Activated CD4-positive, alpha-beta memory T cell treated with anti-CD3 and anti-CD28 coated beads, Interleukin-2, amount 10 ng/mL, durations not matched to agents 7 days and 5 days (primary cell): ENCODE measurements around the gene ANO2. TPM values are rescaled to one million over a fixed set of nuclear protein-coding genes. Genes with fewer than 3 reads are reported as not detected.

Source experiments
- CTCF ChIA-PET: fragments of 350-600 bp; sonication (Branson Sonifier 250); formaldehyde crosslinking; loops from one replicate; lab custom pipeline; 2021; ENCODE audit warnings: antibody characterized with exemption, inconsistent platforms; lab: Charles Lee
- POLR2A ChIA-PET: fragments of 350-600 bp; sonication (Branson Sonifier 250); formaldehyde crosslinking; loops from one replicate; lab custom pipeline; 2021; ENCODE audit warnings: antibody characterized with exemption; lab: Charles Lee
- DNase-seq: peaks from one replicate; pipeline ENCODE4 v3.0.0-alpha.2; 2020
- H3K27ac Mint-ChIP-seq: one replicate; pipeline ENCODE4 v1.8.0; 2021; ENCODE audit warnings: mild to moderate bottlenecking, mixed read lengths
- H3K27me3 Mint-ChIP-seq: one replicate; pipeline ENCODE4 v1.8.0; 2021; ENCODE audit warnings: mixed read lengths
- H3K36me3 Mint-ChIP-seq: one replicate; pipeline ENCODE4 v1.8.0; 2021; ENCODE audit warnings: low read depth, mixed read lengths
- H3K4me1 Mint-ChIP-seq: one replicate; pipeline ENCODE4 v1.8.0; 2021; ENCODE audit warnings: mixed read lengths
- H3K4me3 Mint-ChIP-seq: one replicate; pipeline ENCODE4 v1.8.0; 2021; ENCODE audit warnings: mild to moderate bottlenecking, mixed read lengths
- H3K9me3 Mint-ChIP-seq: one replicate; pipeline ENCODE4 v1.8.0; 2021; ENCODE audit warnings: mixed read lengths
- total RNA-seq, 2 experiments: library from RNA; stranded (reverse); gene quantifications; one replicate each; pipeline ENCODE4 v1.2.3, GENCODE V29; 2021

ANO2 gene
- total RNA-seq, 2 experiments from 2014 or later, result not detected

- Mint-ChIP-seq H3K4me1 (no peaks in the 10 kb centered on the region), H3K36me3 (no peaks in the 10 kb centered on the region), H3K27me3 (no peaks in the 10 kb centered on the region), H3K9me3 (no peaks in the 10 kb centered on the region), H3K27ac (no peak overlapping the region), H3K4me3 (no peak overlapping the region)
- ChIA-PET POLR2A (no interaction called here), CTCF (no interaction called here)
- DNase-seq, result no peak
These were observed 320.4 kb downstream of the ANO2 start for GRCh38 chr12:5624486-5625272.

DNA sequence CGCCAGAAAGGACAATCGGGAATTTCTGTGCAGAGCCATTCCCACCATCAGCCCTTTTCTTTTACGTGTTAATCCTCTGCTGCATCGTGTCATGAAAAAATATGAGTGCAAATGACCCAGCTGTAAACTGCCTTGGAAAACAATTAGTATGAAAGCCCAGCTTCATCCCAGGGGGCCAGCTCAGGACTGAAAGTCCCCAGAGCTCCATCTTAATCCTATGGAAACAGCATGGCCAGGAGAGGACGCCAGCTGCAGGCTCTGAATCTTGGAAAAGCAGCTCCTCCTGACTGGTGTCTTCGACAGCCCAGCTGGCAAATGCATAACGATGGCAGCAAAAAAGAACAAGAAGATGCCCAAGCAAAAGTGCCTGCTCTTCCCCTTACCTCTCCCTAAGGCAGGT is 321.6 kb downstream of the ANO2 start:
- no peaks in the 10 kb centered on the region for H3K27me3 Mint-ChIP-seq
- H3K4me3 Mint-ChIP-seq, result no peak overlapping the region
- ChIA-PET POLR2A (no interaction called here), CTCF (no interaction called here)
- no peaks in the 10 kb centered on the region for H3K4me1 Mint-ChIP-seq
- H3K9me3 Mint-ChIP-seq, result no peaks in the 10 kb centered on the region
- H3K36me3 Mint-ChIP-seq, result no peaks in the 10 kb centered on the region
- DNase-seq, result no peak
- no peak overlapping the region for H3K27ac Mint-ChIP-seq

DNA sequence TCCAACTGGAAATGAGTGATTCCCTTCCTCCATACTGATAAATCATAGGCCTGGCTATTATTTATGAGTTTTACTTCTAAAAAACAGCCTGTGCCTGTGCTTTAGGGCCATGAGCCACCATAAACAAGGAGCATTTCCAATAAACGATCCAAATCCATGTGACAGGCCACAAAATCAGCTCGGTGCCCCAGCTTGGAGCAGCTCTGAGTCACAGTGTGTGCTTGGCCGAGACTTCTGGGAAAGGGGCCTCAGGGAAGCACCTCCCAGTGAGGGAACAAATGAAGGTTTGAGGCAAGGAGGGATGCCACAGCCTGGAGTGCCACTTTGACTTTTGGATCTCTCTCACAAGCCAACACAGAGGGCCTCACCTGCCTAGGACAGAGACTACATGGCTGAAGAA is 322.8 kb downstream of the ANO2 start:
- H3K27ac Mint-ChIP-seq, result no peak overlapping the region
- CTCF ChIA-PET, result no interaction called here
- no peak for DNase-seq

GRCh38 chr12:5621329-5621728 is 323.7 kb downstream of the ANO2 start:
- CTCF ChIA-PET, result no interaction called here
- no peaks in the 10 kb centered on the region for H3K4me1 Mint-ChIP-seq

More for the DNA sequence above, 322.8 kb downstream of the ANO2 start:
- Mint-ChIP-seq H3K4me3 (no peak overlapping the region), H3K27me3 (no peaks in the 10 kb centered on the region), H3K9me3 (no peaks in the 10 kb centered on the region), H3K36me3 (no peaks in the 10 kb centered on the region), H3K4me1 (no peaks in the 10 kb centered on the region)
- POLR2A ChIA-PET, result no interaction called here

DNA sequence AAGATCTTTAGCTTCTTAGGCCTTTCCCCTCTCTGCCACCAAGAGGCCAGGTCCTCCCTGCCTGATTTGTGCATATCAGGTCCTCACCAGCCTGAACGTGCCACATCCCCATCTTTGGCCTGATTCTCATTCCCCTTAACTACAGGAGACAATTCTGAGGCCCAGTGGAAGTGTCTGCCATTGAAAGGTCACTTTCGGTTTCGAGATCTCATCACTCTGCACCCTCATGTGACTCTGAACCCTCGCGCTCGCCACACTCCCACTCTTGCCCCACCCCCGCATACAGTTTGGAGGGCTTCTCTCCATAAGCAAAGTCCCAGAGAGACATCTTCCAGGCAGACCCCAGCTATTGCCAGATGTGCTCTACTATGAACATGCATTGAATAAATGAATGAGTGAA is 324.2 kb downstream of the ANO2 start:
- DNase-seq, result no peak
- no peaks in the 10 kb centered on the region for H3K36me3 Mint-ChIP-seq

More at GRCh38 chr12:5621329-5621728, 323.7 kb downstream of the ANO2 start:
- POLR2A ChIA-PET, result no interaction called here
- H3K36me3 Mint-ChIP-seq, result no peaks in the 10 kb centered on the region
- H3K27ac Mint-ChIP-seq, result no peak overlapping the region
- no peak for DNase-seq
- H3K27me3 Mint-ChIP-seq, result no peaks in the 10 kb centered on the region
- no peaks in the 10 kb centered on the region for H3K9me3 Mint-ChIP-seq
- no peak overlapping the region for H3K4me3 Mint-ChIP-seq

GRCh38 chr12:5619628-5620027 is 325.4 kb downstream of the ANO2 start:
- CTCF ChIA-PET, result no interaction called here
- Mint-ChIP-seq H3K36me3 (no peaks in the 10 kb centered on the region), H3K4me1 (no peaks in the 10 kb centered on the region), H3K4me3 (no peak overlapping the region), H3K27me3 (no peaks in the 10 kb centered on the region), H3K9me3 (no peaks in the 10 kb centered on the region), H3K27ac (no peak overlapping the region)
- POLR2A ChIA-PET, result no interaction called here
- no peak for DNase-seq

More for the DNA sequence above, 324.2 kb downstream of the ANO2 start:
- Mint-ChIP-seq H3K9me3 (no peaks in the 10 kb centered on the region), H3K27me3 (no peaks in the 10 kb centered on the region), H3K4me3 (no peak overlapping the region), H3K27ac (no peak overlapping the region), H3K4me1 (no peaks in the 10 kb centered on the region)
- ChIA-PET POLR2A (no interaction called here), CTCF (no interaction called here)

GRCh38 chr12:5616854-5617253 is 328.2 kb downstream of the ANO2 start:
- CTCF ChIA-PET, result no interaction called here
- no peaks in the 10 kb centered on the region for H3K27me3 Mint-ChIP-seq
- no peaks in the 10 kb centered on the region for H3K36me3 Mint-ChIP-seq
- H3K4me3 Mint-ChIP-seq, result no peak overlapping the region
- no peaks in the 10 kb centered on the region for H3K4me1 Mint-ChIP-seq
- H3K27ac Mint-ChIP-seq, result no peak overlapping the region
- H3K9me3 Mint-ChIP-seq, result no peaks in the 10 kb centered on the region
- POLR2A ChIA-PET, result no interaction called here
- no peak for DNase-seq

DNA sequence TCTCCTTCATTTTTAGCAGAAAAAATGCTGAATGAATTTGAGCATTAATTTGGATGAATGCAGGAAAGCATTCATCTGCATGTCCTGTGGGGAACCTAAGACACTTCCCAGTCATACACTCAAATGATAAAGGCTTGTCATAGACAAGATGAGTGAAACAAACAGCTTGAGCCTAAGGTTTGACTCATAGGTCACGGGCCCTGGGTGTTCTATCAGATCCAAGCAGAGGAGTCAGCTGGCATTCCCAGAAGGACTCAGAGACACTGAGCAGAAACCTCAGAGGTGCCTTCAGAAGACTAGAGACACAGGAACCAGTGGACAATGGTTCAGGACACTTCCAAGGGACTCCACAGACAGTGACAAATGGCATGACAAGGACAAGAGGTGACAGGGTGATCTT is 329.3 kb downstream of the ANO2 start:
- CTCF ChIA-PET, result no interaction called here
- H3K36me3 Mint-ChIP-seq, result no peaks in the 10 kb centered on the region

GRCh38 chr12:5614256-5614655 is 330.8 kb downstream of the ANO2 start:
- Mint-ChIP-seq H3K27ac (no peak overlapping the region), H3K9me3 (no peaks in the 10 kb centered on the region), H3K36me3 (no peaks in the 10 kb centered on the region), H3K4me1 (no peaks in the 10 kb centered on the region), H3K4me3 (no peak overlapping the region), H3K27me3 (no peaks in the 10 kb centered on the region)
- POLR2A ChIA-PET, result no interaction called here
- CTCF ChIA-PET, result no interaction called here
- no peak for DNase-seq

More for the DNA sequence above, 329.3 kb downstream of the ANO2 start:
- no peaks in the 10 kb centered on the region for H3K9me3 Mint-ChIP-seq
- no peak overlapping the region for H3K27ac Mint-ChIP-seq
- no peaks in the 10 kb centered on the region for H3K4me1 Mint-ChIP-seq
- DNase-seq, result no peak
- POLR2A ChIA-PET, result no interaction called here
- no peaks in the 10 kb centered on the region for H3K27me3 Mint-ChIP-seq
- H3K4me3 Mint-ChIP-seq, result no peak overlapping the region

GRCh38 chr12:5612556-5613410 is 332.3 kb downstream of the ANO2 start:
- no peak overlapping the region for H3K4me3 Mint-ChIP-seq
- H3K27me3 Mint-ChIP-seq, result no peaks in the 10 kb centered on the region
- no peak for DNase-seq
- no peaks in the 10 kb centered on the region for H3K4me1 Mint-ChIP-seq
- ChIA-PET POLR2A (no interaction called here), CTCF (no interaction called here)
- H3K27ac Mint-ChIP-seq, result no peak overlapping the region
- H3K36me3 Mint-ChIP-seq, result no peaks in the 10 kb centered on the region
- H3K9me3 Mint-ChIP-seq, result no peaks in the 10 kb centered on the region

DNA sequence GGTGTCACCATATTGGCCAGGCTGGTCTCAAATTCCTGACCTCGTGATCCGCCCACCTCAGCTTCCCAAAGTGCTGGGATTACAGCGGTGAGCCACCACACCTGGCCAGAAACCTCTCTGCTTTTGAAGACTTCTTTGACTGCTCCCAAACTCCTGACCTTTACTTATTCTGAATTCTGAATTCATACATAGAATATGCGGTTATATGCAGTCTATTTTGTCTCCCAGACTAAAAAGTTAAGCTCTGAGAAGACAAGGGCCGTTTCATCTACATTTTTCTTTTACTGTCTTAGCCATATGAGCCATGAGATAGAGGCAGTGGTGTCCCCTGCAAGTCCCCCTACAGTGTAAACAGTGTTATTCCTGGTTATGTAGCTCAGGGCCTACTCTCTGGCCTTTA is 333.9 kb downstream of the ANO2 start:
- no peaks in the 10 kb centered on the region for H3K36me3 Mint-ChIP-seq
- no peaks in the 10 kb centered on the region for H3K27me3 Mint-ChIP-seq
- no peaks in the 10 kb centered on the region for H3K4me1 Mint-ChIP-seq
- no peak overlapping the region for H3K4me3 Mint-ChIP-seq
- ChIA-PET POLR2A (no interaction called here), CTCF (no interaction called here)
- H3K27ac Mint-ChIP-seq, result no peak overlapping the region
- no peaks in the 10 kb centered on the region for H3K9me3 Mint-ChIP-seq
- DNase-seq, result no peak

DNA sequence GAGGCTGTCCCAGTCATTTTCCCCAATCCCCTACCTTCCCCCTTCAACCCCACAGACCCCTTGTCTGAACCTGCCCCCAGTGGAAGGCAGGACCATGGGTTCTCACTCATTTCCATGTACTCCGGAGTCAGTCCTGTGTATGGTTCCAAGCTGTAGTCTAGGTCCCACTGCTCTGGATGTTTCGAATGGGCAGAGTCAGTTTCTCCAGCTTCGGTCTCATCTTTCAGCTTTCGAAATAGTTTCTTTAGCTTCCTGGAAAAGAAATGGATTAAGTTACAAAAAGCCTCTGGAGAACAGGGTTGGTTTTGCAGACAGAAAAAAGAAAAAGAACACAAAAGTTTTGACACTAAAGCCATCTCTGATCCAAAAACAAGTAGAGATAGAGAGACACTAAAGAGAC is 345.7 kb downstream of the ANO2 start:
- ChIA-PET CTCF (no interaction called here), POLR2A (no interaction called here)
- no peak for DNase-seq
- H3K27ac Mint-ChIP-seq, result no peak overlapping the region
- H3K4me1 Mint-ChIP-seq, result no peaks in the 10 kb centered on the region
- H3K27me3 Mint-ChIP-seq, result no peaks in the 10 kb centered on the region
- no peaks in the 10 kb centered on the region for H3K9me3 Mint-ChIP-seq
- no peak overlapping the region for H3K4me3 Mint-ChIP-seq
- no peaks in the 10 kb centered on the region for H3K36me3 Mint-ChIP-seq

DNA sequence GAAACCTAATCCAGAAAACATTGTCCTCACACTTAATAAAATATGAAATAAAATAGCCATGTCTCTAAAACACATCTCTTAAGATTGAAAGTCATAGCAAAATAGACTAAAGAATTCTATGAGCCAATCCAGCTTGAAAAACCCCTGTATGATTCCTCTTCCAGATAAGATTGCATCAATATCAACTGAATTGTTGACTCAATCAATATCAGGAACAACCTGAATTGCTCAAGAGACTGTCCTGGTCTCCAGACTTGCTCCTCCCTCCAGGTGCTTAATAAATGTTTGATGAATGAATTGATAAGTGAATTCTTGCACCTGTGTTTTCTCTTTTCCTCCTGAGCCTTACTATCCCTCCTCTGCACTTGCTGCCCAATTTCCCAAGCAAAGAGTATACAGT is 351.1 kb downstream of the ANO2 start:
- ChIA-PET CTCF (no interaction called here), POLR2A (no interaction called here)
- no peak overlapping the region for H3K4me3 Mint-ChIP-seq
- no peaks in the 10 kb centered on the region for H3K4me1 Mint-ChIP-seq
- no peak overlapping the region for H3K27ac Mint-ChIP-seq
- DNase-seq, result no peak
- no peaks in the 10 kb centered on the region for H3K27me3 Mint-ChIP-seq
- H3K36me3 Mint-ChIP-seq, result no peaks in the 10 kb centered on the region
- no peaks in the 10 kb centered on the region for H3K9me3 Mint-ChIP-seq
